ENCODE data around the gene SPRED1.

The SPRED1 gene

GRCh38 chr15:38281031-38281430 is 28.4 kb downstream of the SPRED1 start:
- no peak for DNase-seq (ENCODE audit: low read depth)

- no peak for DNase-seq (ENCODE audit: low read depth)
These were observed 30.4 kb downstream of the SPRED1 start for GRCh38 chr15:38283010-38283409.

GRCh38 chr15:38285456-38285855 is 32.8 kb downstream of the SPRED1 start:
- no peak for DNase-seq (ENCODE audit: low read depth)

GRCh38 chr15:38294126-38294525 is 41.5 kb downstream of the SPRED1 start:
- no peak for DNase-seq (ENCODE audit: low read depth)

- DNase-seq (ENCODE audit: low read depth) = no peak
These were observed 45.2 kb downstream of the SPRED1 start for GRCh38 chr15:38297623-38298388.

- DNase-seq (ENCODE audit: low read depth) = no peak
These were observed 46.6 kb downstream of the SPRED1 start for GRCh38 chr15:38299216-38299615.

GRCh38 chr15:38300395-38300794 is 47.8 kb downstream of the SPRED1 start:
- no peak for DNase-seq (ENCODE audit: low read depth)

GRCh38 chr15:38304481-38304880 is 51.8 kb downstream of the SPRED1 start:
- no peak for DNase-seq (ENCODE audit: low read depth)

GRCh38 chr15:38307251-38307650 is 54.6 kb downstream of the SPRED1 start:
- DNase-seq (ENCODE audit: low read depth) = no peak

GRCh38 chr15:38307861-38308641 is 55.4 kb downstream of the SPRED1 start:
- DNase-seq (ENCODE audit: low read depth) = no peak

GRCh38 chr15:38308797-38309196 is 56.2 kb downstream of the SPRED1 start:
- no peak for DNase-seq (ENCODE audit: low read depth)

- no peak for DNase-seq (ENCODE audit: low read depth)
These were observed 59.6 kb downstream of the SPRED1 start for GRCh38 chr15:38312190-38312589.

- DNase-seq (ENCODE audit: low read depth) = no peak
These were observed 63.7 kb downstream of the SPRED1 start for GRCh38 chr15:38316311-38316710.

- DNase-seq (ENCODE audit: low read depth) = no peak
These were observed 67.5 kb downstream of the SPRED1 start for GRCh38 chr15:38320181-38320580.

GRCh38 chr15:38320866-38321265 is 68.2 kb downstream of the SPRED1 start:
- DNase-seq (ENCODE audit: low read depth) = no peak

GRCh38 chr15:38323895-38324294 is 71.3 kb downstream of the SPRED1 start:
- DNase-seq (ENCODE audit: low read depth) = no peak

- DNase-seq (ENCODE audit: low read depth) = no peak
These were observed 72.5 kb downstream of the SPRED1 start for GRCh38 chr15:38324939-38325647.

GRCh38 chr15:38325648-38325990 is 73.0 kb downstream of the SPRED1 start:
- no peak for DNase-seq (ENCODE audit: low read depth)

GRCh38 chr15:38332711-38333110 is 80.1 kb downstream of the SPRED1 start:
- no peak for DNase-seq (ENCODE audit: low read depth)

- no peak for DNase-seq (ENCODE audit: low read depth)
These were observed 82.5 kb downstream of the SPRED1 start for GRCh38 chr15:38335116-38335515.

GRCh38 chr15:38344351-38344750 is 91.7 kb downstream of the SPRED1 start:
- no peak for DNase-seq (ENCODE audit: low read depth)

- DNase-seq (ENCODE audit: low read depth) = no peak
These were observed 96.6 kb downstream of the SPRED1 start for GRCh38 chr15:38349251-38349650.

GRCh38 chr15:38351466-38351865 is 98.8 kb downstream of the SPRED1 start:
- DNase-seq (ENCODE audit: low read depth) = no peak

Data from stimulated activated CD8-positive, alpha-beta memory T cell treated with anti-CD3 and anti-CD28 coated beads, Interleukin-4, amount 100 ng/mL, for 24 hours (primary cell).